AG09319 (cell line): ENCODE data around the gene RENBP.

Experiments used
- DNase-seq: peaks from one replicate; pipeline ENCODE4 v3.0.0-alpha.2; 2010; ENCODE audit warnings: low read depth; ENCODE audit errors: extremely low read depth
- TF ChIP-seq, protein P1 (sequence below): IDR thresholded peaks from 2 replicates; pipeline ENCODE4 v1.5.1; 2011; ENCODE audit warnings: low read depth, mild to moderate bottlenecking, inconsistent platforms, low read length, moderate library complexity

RENBP gene

DNA sequence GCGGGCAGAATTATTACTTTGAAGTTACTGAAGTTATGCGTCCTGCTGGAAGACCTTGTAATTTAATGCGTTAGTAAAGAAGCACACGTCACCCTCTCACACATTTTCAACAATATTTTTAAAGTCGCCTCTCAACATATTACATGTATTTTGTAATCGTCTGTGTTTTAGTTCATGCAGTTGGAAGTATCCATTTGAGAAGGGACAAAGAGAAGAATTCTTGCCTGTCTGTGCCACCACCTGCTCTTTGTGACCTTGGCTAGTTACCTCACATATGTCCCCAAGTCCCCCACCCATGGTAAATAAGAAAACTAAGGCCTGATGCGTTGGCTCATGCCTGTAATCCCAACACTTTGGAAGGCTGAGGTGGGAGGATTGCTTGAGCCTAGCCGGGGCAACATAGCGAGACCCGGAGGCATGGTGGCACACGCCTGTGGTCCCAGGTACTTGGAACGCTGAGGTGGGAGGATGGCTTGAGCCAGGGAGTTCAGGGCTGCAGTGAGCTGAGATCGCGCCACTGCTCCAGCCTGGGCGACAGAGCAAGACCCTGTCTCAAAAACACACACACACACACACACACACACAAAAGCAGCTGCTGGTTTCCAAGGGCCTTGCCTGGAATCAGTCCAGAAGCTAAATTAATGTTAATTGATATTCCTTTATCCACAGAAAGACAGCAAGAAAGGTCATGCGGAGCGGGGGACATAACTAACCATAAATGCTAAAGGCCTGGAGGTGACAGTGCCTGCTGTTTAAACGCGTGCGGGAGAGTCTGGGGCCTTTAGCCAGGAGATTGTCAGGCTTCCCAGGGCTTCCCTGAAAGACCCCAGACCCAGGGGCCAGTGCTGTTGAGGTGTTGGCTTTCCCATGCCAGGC lies 28.9 kb upstream of the RENBP start:
- no peak for DNase-seq
- TF ChIP-seq, protein P1, sequence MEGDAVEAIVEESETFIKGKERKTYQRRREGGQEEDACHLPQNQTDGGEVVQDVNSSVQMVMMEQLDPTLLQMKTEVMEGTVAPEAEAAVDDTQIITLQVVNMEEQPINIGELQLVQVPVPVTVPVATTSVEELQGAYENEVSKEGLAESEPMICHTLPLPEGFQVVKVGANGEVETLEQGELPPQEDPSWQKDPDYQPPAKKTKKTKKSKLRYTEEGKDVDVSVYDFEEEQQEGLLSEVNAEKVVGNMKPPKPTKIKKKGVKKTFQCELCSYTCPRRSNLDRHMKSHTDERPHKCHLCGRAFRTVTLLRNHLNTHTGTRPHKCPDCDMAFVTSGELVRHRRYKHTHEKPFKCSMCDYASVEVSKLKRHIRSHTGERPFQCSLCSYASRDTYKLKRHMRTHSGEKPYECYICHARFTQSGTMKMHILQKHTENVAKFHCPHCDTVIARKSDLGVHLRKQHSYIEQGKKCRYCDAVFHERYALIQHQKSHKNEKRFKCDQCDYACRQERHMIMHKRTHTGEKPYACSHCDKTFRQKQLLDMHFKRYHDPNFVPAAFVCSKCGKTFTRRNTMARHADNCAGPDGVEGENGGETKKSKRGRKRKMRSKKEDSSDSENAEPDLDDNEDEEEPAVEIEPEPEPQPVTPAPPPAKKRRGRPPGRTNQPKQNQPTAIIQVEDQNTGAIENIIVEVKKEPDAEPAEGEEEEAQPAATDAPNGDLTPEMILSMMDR: no peak

DNA sequence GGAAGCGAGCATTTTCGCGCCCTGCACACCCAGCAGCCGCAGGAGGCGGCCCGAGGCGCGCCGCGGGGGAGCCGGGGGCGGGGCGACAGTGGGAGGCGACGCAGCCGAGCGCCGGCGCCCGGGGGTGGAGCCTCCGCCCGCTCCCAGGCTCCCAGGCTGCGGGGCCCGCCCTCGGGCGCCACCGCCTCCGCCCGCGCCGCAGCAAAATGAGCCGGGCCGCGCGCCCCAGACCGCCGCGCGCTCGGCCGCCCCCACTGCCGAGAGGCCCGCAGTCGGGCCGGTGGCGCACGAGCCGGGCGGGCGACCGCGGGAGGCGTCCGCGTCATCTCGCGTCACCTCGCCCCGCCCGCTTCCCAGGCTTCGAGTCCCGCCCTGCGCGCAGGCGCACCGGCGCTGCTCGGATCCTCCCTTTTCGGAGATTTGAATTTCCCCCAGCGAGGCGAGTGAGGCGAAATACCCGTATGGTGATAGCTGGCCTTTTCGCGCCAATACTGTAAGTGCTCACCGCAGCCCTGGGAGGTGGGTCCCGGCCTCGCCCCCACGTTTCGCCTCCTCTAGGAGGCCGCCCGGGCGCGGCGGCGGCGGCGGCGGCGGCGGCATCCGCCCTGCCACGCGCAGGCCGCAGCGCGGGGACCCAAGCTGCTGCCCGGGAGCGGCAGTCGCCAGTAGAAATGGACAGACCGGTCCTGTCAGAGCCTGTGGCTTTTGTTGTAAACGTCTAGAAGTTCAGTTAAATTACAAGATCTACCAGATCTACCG lies 28.1 kb upstream of the RENBP start, which contains the start of gene TMEM187:
Gene TMEM187 (plus strand): TSS at position 387 of the 759 bp plus-strand sequence. CDS start 9,309 bp downstream, outside the sequence.
- TF ChIP-seq, protein P1: no peak
- DNase-seq: peak; percentile 55

DNA sequence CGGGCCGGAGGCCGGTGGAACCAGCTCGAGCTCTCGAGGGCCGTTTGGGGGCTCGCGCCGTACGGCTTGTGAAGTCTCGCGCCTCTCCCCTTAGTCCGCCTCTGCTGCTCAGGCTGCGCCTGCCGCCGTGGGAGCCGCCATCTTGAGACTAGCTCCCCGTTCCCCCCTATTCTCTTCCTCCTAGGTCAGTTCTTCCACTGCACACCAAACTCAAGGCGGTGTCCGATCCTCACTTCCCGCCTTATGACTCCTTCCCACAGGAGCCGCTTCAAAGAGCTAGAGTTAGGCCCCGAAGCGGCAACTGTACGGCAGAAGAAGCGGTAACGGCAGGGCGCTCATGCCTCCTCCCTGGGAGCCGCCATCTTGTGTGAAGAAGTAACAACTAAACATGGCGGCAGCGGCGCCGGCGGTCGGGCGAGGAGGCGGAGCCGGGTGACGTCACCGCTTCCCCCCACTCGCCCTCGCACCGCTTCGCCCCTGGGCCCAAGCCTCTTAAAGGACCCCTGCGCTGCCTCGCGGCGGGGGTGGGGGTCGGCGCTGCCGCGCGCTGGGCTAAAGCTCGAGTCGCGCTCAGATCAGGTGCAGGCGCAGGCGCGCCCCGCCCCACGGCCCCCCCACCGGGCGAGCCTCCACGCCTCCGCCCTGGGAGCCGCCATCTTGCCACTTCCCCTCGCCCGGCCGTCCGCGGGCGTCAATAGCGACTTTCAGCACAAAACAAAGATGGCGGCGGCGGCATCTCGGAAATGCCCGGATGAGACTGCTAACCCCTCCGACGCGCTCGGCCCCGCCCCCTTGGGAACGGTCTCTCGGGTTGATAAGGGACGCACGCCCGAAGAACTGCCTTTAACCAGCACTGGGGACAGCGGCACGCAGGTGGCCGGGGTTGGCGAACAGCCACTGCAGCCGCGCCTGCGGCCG lies 27.3 kb upstream of the RENBP start, which contains the start of gene HCFC1:
Gene HCFC1 (minus strand): TSS at position 369 of the 918 bp plus-strand sequence. CDS start 978 bp downstream, outside the sequence.
- DNase-seq: peak; percentile 77
- TF ChIP-seq, protein P1: no peak

DNA sequence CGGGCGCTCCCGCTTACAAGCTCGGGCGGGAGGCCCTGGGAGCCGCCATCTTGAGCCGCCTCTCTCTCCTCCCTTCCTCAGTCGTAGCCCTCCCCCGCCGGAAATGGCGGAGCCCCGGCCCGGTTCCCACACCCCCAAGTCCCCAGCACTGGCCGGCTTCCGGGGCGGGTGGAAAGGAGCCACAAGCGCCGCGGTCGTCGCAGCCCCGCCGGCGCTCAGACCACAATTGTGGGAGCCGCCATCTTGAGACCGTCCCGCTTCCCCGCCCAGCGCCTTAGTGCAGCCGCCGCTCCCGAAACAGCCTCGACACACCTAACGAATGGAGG lies 26.6 kb upstream of the RENBP start:
- peak; percentile 77 for DNase-seq

DNA sequence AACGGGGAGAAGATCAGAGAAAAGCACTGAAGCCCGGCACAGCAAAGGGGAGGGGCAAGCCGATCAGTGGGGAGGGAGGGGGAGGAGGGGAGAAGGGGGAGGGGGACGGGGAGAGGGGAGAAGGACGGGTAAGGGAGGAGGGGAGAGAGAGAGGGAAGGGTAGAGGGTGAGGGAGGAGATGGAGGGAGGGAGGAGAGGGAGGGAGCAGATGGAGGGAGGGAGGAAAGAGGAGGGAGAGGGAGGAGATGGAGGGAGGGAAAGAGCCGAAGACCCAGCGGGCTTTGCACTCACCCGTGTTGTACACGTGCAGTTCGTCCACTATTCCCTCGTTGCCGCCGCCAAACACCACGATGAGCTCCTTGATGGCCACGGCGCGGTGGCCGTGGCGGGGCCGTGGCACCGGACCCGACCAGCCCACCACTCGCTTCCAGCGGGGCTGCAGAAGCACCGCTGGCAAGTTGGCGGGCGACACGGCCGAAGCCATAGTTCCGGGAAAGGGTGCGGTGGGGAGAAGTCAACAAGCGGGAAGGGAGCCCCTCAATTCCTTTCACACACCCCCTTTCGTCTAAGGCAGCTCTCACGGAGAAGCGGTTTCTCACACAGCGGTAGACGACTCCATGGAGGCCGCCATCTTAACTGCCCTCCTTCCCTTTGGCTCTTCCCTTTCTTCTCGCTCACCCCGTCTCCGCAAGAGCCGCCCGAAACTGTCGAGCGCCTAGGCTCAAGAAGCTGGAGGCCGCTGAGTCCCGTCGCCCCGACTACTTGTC lies 26.1 kb upstream of the RENBP start:
- peak; percentile 63 for DNase-seq
- TF ChIP-seq, protein P1: no peak

More for the DNA sequence above, 26.6 kb upstream of the RENBP start:
- TF ChIP-seq, protein P1: no peak

DNA sequence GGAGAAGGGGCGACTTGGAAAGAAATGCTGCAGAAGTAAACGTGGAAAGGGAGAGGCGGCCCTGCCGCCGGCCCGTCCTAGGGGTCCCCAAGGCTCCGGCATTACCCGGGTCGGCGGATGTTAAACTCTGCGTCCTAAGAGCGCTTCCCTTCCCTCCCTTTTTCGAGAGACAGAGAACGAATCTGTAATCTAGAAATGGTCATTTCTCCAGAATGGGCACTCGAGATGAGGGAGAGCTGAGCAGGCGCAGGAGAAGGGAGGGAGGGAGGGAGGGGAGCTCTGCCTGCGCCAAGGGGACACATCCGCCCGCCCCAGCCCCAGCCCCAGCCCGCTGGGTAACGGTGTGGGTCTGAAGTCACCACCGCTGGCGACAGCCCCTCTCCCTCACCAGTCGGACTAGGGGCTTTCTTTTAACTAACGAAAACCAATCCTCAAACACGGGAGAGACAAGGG lies 25.5 kb upstream of the RENBP start:
- TF ChIP-seq, protein P1: no peak
- no peak for DNase-seq
